B cell (primary cell): ENCODE results near the gene NOP53.

Source experiments
- EZH2 ChIP-seq: IDR thresholded peaks from 2 replicates; pipeline ENCODE4 v1.6.1; 2012; ENCODE audit warnings: borderline replicate concordance, low read depth, mild to moderate bottlenecking, moderate library complexity, low read length; ENCODE audit not compliant: insufficient read depth, poor library complexity, severe bottlenecking
- TF ChIP-seq, protein P1 (sequence below): fragments of 200-600 bp; IDR thresholded peaks from one replicate; pipeline ENCODE4 v1.8.0; 2022; ENCODE audit warnings: antibody characterized with exemption, mild to moderate bottlenecking

DNA sequence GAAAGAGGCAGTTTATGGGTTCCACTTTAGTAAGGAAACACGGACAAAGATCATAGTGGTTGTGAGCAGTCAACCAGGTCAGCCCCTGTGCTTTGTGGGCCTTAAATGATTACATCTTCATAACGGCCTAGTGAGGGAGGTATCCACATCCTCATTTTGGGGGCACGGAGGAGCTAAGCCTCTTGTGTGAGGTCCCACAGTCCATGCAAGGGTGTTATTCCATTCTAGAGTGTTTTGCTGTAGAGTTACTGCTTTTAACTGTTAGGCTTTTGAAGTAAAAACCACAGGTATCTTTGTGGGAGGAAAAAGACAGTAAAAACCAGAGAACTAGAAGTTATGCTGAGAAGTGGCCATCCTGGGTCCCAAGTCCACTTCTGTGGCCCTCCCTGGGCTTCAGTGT lies 4.0 kb downstream of the NOP53 start:
- TF ChIP-seq, protein P1, sequence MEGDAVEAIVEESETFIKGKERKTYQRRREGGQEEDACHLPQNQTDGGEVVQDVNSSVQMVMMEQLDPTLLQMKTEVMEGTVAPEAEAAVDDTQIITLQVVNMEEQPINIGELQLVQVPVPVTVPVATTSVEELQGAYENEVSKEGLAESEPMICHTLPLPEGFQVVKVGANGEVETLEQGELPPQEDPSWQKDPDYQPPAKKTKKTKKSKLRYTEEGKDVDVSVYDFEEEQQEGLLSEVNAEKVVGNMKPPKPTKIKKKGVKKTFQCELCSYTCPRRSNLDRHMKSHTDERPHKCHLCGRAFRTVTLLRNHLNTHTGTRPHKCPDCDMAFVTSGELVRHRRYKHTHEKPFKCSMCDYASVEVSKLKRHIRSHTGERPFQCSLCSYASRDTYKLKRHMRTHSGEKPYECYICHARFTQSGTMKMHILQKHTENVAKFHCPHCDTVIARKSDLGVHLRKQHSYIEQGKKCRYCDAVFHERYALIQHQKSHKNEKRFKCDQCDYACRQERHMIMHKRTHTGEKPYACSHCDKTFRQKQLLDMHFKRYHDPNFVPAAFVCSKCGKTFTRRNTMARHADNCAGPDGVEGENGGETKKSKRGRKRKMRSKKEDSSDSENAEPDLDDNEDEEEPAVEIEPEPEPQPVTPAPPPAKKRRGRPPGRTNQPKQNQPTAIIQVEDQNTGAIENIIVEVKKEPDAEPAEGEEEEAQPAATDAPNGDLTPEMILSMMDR, result no peak
- no peak for TF ChIP-seq EZH2
